ENCODE results near the gene ZC3H7A. TPM values are rescaled to one million over a fixed set of nuclear protein-coding genes. Genes with fewer than 3 reads are reported as not detected.

The ZC3H7A gene
- total RNA-seq: 40.9 and 67.8 TPM in 2 replicates

GRCh38 chr16:11797166-11797956, at the start of gene ZC3H7A:
TSS of gene ZC3H7A (minus strand) at chr16:11797258. CDS start at chr16:11782354, 14,904 bp downstream.

GRCh38 chr16:11742536-11743307, 54.3 kb downstream of the ZC3H7A start, which contains the start of gene TXNDC11:
TSS of gene TXNDC11 (minus strand) at chr16:11742857. CDS start at chr16:11742730, 127 bp downstream.

Other genes with a start within 250 kb of the ZC3H7A start
- 53.7 and 151 TPM in 2 replicates for gene LITAF, start 210.3 kb downstream of the ZC3H7A start, total RNA-seq
- 20.1 and 28.4 TPM in 2 replicates for gene SNN, start 128.8 kb downstream of the ZC3H7A start, total RNA-seq
- gene TXNDC11, start 54.4 kb downstream of the ZC3H7A start, total RNA-seq: 25.7 and 26.1 TPM in 2 replicates
- 70.8 and 74.9 TPM in 2 replicates for gene RSL1D1, start 54.3 kb upstream of the ZC3H7A start, total RNA-seq
- 78.4 and 95.4 TPM in 2 replicates for gene GSPT1, start 118.7 kb upstream of the ZC3H7A start, total RNA-seq
- 9.3 and 13.6 TPM in 2 replicates for gene NPIPB2, start 144.8 kb upstream of the ZC3H7A start, total RNA-seq
- not detected in 2 replicates for gene TNFRSF17, start 168.0 kb upstream of the ZC3H7A start, total RNA-seq
- gene SNX29, start 179.5 kb upstream of the ZC3H7A start, total RNA-seq: 24.9 and 38.0 TPM in 2 replicates

All from smooth muscle cell of trachea (primary cell).